ENCODE measurements around the gene PPP3R1. TPM values are rescaled to one million over a fixed set of nuclear protein-coding genes. Genes with fewer than 3 reads are reported as not detected.

PPP3R1 gene
- total RNA-seq, 4 donors from 2014 or later: 34.0 to 44.9 (median 39.9) TPM

GRCh38 chr2:68245066-68245465, 7.3 kb downstream of the PPP3R1 start:
- TF ChIP-seq, protein P1, sequence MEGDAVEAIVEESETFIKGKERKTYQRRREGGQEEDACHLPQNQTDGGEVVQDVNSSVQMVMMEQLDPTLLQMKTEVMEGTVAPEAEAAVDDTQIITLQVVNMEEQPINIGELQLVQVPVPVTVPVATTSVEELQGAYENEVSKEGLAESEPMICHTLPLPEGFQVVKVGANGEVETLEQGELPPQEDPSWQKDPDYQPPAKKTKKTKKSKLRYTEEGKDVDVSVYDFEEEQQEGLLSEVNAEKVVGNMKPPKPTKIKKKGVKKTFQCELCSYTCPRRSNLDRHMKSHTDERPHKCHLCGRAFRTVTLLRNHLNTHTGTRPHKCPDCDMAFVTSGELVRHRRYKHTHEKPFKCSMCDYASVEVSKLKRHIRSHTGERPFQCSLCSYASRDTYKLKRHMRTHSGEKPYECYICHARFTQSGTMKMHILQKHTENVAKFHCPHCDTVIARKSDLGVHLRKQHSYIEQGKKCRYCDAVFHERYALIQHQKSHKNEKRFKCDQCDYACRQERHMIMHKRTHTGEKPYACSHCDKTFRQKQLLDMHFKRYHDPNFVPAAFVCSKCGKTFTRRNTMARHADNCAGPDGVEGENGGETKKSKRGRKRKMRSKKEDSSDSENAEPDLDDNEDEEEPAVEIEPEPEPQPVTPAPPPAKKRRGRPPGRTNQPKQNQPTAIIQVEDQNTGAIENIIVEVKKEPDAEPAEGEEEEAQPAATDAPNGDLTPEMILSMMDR (IDR thresholded peaks at IDR 0.05): no peak
- DNase-seq (ENCODE audit: low spot score) (no peak), ATAC-seq (ENCODE audit: low FRiP score) (no peak)

- TF ChIP-seq, protein P1 (IDR thresholded peaks at IDR 0.05): no peak
- no peak for ATAC-seq (ENCODE audit: low FRiP score)
- DNase-seq (ENCODE audit: low spot score): no peak
Measured at GRCh38 chr2:68244456-68244855, 7.9 kb downstream of the PPP3R1 start.

DNA sequence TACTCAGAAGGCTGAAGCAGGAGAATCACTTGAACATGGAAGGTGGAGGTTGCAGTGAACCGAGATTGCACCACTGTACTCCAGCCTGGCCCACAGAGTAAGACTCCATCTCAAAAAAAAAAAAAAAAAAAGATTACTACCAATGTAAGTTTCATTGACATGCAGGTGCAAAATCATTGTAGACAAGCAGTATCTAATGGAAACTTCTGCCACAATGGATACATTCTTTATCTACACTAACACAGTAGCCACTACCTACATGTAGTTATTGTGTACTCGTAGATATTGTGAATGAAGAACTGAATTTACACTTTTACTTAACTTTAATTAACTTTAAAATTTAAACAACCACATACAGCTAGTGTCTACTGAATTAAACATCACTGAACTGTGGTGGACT, 10.6 kb downstream of the PPP3R1 start:
- DNase-seq (ENCODE audit: low spot score) (no peak), ATAC-seq (ENCODE audit: low FRiP score) (no peak)
- TF ChIP-seq, protein P1 (IDR thresholded peaks at IDR 0.05): no peak

- no peak for DNase-seq (ENCODE audit: low spot score)
- ATAC-seq (ENCODE audit: low FRiP score): no peak
- TF ChIP-seq, protein P1 (IDR thresholded peaks at IDR 0.05): no peak
Measured at GRCh38 chr2:68240446-68240845, 11.9 kb downstream of the PPP3R1 start.

DNA sequence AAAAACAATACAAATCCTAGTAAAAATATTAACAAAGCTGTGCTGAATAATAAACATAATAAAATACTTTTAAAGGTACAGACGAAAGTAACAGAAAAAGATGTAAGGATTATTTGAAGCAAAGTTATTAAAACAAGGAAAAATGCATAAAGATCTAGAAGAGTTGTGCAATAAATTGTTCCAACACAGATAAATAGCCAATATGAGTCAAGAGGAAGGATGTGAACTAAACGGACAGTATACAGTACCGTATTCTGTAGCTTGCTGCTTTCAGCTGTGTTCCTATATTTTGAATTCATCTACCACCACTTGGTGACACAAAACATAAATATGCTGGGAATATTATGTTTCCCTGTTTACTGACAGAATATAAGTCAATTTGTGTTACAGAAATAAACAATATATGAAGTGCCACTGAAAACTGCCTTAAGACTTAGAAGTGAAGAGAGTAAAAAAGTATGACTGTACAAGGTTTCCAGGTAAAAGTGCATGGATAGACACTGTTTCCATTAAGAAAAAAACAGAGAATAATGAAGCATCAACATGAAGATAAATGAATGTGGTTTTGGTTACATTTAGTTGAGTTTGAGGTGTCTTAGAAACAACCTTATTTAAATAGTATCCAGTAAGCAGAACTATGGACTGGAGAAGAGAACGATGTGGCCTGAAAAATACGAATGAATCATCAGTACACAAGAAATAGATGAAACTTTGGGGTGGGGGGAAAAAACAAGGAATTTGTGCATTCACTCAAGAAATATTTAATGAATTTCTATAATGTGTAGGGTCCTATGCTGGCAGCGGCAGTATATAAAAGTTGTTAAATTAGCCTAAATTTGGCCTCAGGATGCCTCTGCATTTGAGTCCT, 13.1 kb downstream of the PPP3R1 start:
- TF ChIP-seq, protein P1 (IDR thresholded peaks at IDR 0.05): no peak
- DNase-seq (ENCODE audit: low spot score) (no peak), ATAC-seq (ENCODE audit: low FRiP score) (no peak)

GRCh38 chr2:68237976-68238580, 14.3 kb downstream of the PPP3R1 start:
- no peak for DNase-seq (ENCODE audit: low spot score)
- no peak for ATAC-seq (ENCODE audit: low FRiP score)
- TF ChIP-seq, protein P1 (IDR thresholded peaks at IDR 0.05): no peak
